Upper lobe of left lung (tissue), 4 donors: ENCODE data around the gene PTDSS2.

ENCODE experiments used
- EP300 ChIP-seq, 4 donors: sonication (generic); formaldehyde crosslinking; IDR thresholded peaks; one replicate each; pipeline ENCODE4 v1.5.1; 2017; ENCODE audit warnings: antibody characterized with exemption in 4 of 4, control low read depth in 2 of 4
- POLR2A ChIP-seq, 4 donors: fragments of 450-650 bp; IDR thresholded peaks; one replicate each; pipeline ENCODE4 v1.5.1; 2016 to 2017; ENCODE audit warnings: antibody characterized with exemption in 4 of 4, mild to moderate bottlenecking in 2 of 4
- POLR2AphosphoS5 ChIP-seq, 2 donors: sonication (generic); formaldehyde crosslinking; IDR thresholded peaks; one replicate each; pipeline ENCODE4 v1.5.1; 2017; ENCODE audit warnings: antibody characterized with exemption in 2 of 2
- TF ChIP-seq, protein P1 (sequence below), 6 experiments: fragments of 450-650 bp in 4 of 6; fragments of 200-600 bp in 2 of 6; sonication (generic) in 2 of 6; IDR thresholded peaks; one replicate each; pipeline ENCODE4 v1.5.1; 2016 to 2019; ENCODE audit warnings: antibody characterized with exemption in 6 of 6

DNA sequence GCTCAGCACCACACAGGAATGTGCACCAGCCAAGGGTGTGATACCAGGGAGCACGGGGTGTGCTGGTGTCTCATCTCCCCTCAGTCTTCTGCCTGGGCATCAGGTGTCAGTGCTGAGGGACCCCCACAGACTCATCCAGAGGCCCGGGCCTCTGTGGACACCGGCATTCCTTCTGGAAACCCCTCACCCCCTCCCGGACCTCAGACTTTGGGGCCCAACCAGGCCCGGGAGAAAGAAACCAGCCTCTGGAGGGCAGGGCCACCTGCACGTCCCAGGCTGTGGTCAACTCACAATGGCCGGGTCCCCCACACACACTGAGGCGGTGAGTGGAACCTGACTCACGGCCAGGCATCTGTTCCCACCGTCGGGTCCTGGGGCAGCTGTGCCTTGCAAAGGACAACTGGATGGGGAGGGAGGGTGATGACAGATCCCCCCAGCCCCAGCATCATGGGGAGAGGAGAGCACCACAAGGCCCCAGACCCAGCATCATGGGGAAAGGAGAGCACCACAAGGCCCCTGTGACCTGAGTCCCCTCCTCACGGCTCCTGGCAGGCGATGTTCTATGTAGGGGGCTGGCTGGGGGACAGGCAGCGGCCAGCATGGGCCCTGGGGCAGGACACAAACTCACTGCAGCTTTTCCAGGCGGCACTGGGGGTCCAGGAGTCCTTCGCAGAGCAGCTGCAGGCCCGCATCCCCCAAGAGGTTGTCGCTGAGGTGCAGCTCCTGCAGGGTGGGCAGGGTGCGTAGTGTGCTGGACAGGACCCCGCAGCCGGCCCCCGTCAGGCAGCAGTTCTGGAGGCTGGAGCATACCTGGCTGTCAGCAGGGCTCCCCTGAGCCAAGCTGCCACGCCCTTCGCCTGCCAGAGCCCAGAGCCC is 49.4 kb downstream of the PTDSS2 start:
- TF ChIP-seq POLR2A (IDR thresholded peaks at IDR 0.05) (no peak), POLR2AphosphoS5 (IDR thresholded peaks at IDR 0.05) (no peak), EP300 (IDR thresholded peaks at IDR 0.05) (no peak)
- TF ChIP-seq, protein P1, sequence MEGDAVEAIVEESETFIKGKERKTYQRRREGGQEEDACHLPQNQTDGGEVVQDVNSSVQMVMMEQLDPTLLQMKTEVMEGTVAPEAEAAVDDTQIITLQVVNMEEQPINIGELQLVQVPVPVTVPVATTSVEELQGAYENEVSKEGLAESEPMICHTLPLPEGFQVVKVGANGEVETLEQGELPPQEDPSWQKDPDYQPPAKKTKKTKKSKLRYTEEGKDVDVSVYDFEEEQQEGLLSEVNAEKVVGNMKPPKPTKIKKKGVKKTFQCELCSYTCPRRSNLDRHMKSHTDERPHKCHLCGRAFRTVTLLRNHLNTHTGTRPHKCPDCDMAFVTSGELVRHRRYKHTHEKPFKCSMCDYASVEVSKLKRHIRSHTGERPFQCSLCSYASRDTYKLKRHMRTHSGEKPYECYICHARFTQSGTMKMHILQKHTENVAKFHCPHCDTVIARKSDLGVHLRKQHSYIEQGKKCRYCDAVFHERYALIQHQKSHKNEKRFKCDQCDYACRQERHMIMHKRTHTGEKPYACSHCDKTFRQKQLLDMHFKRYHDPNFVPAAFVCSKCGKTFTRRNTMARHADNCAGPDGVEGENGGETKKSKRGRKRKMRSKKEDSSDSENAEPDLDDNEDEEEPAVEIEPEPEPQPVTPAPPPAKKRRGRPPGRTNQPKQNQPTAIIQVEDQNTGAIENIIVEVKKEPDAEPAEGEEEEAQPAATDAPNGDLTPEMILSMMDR (IDR thresholded peaks at IDR 0.05) = no peak
